GM19463 (cell line): ENCODE results near the gene FBN2.

Experiments used
- ATAC-seq: cut with Tn5 transposase; IDR thresholded peaks from one replicate; pipeline ENCODE4 v1.9.1; 2021; ENCODE audit warnings: mild to moderate bottlenecking, moderate library complexity; ENCODE audit not compliant: unreplicated experiment

Gene FBN2

GRCh38 chr5:128378196-128378595 lies 159.8 kb downstream of the FBN2 start:
- no peak for ATAC-seq

GRCh38 chr5:128376577-128376976 lies 161.5 kb downstream of the FBN2 start:
- ATAC-seq = no peak

- no peak for ATAC-seq
These were observed 171.9 kb downstream of the FBN2 start for GRCh38 chr5:128366147-128366546.

GRCh38 chr5:128362370-128362769 lies 175.7 kb downstream of the FBN2 start:
- no peak for ATAC-seq

- ATAC-seq = no peak
These were observed 179.2 kb downstream of the FBN2 start for GRCh38 chr5:128358826-128359225.

GRCh38 chr5:128357226-128357625 lies 180.8 kb downstream of the FBN2 start:
- ATAC-seq = no peak

GRCh38 chr5:128355961-128356360 lies 182.1 kb downstream of the FBN2 start:
- no peak for ATAC-seq

- ATAC-seq = no peak
These were observed 184.5 kb downstream of the FBN2 start for GRCh38 chr5:128353441-128354107.

- no peak for ATAC-seq
These were observed 187.3 kb downstream of the FBN2 start for GRCh38 chr5:128350705-128351104.

- no peak for ATAC-seq
These were observed 188.8 kb downstream of the FBN2 start for GRCh38 chr5:128349044-128349858.

GRCh38 chr5:128346038-128346437 lies 192.0 kb downstream of the FBN2 start:
- no peak for ATAC-seq

- ATAC-seq = no peak
These were observed 192.8 kb downstream of the FBN2 start for GRCh38 chr5:128345247-128345646.

- ATAC-seq = no peak
These were observed 194.9 kb downstream of the FBN2 start for GRCh38 chr5:128343168-128343567.

- ATAC-seq = no peak
These were observed 197.0 kb downstream of the FBN2 start for GRCh38 chr5:128341056-128341455.

- ATAC-seq = no peak
These were observed 197.4 kb downstream of the FBN2 start for GRCh38 chr5:128340648-128341047.

GRCh38 chr5:128339585-128339984 lies 198.5 kb downstream of the FBN2 start:
- ATAC-seq = no peak

GRCh38 chr5:128338649-128339048 lies 199.4 kb downstream of the FBN2 start:
- no peak for ATAC-seq

GRCh38 chr5:128335339-128335738 lies 202.7 kb downstream of the FBN2 start:
- no peak for ATAC-seq

GRCh38 chr5:128334010-128334716 lies 203.9 kb downstream of the FBN2 start:
- ATAC-seq = no peak

GRCh38 chr5:128331261-128331660 lies 206.8 kb downstream of the FBN2 start:
- ATAC-seq = no peak

- ATAC-seq = no peak
These were observed 208.6 kb downstream of the FBN2 start for GRCh38 chr5:128329386-128329939.
